Neural crest cell (in vitro differentiated cells): ENCODE measurements around the gene SERPING1. TPM values are rescaled to one million over a fixed set of nuclear protein-coding genes. Genes with fewer than 3 reads are reported as not detected.
A peak's percentile ranks its signal among the peaks of the same experiment; 100 is the strongest.

Experiments used
- DNase-seq: peaks from one replicate; pipeline ENCODE4 v3.0.0; 2021; ENCODE audit warnings: low read depth, mixed read lengths, low spot score
- H3K27ac Mint-ChIP-seq: one replicate; pipeline ENCODE4 v1.8.0; 2021; ENCODE audit warnings: mild to moderate bottlenecking, mixed read lengths; ENCODE audit not compliant: unreplicated experiment
- H3K27me3 Mint-ChIP-seq: 2 replicates; pipeline ENCODE4 v1.8.0; 2021; ENCODE audit warnings: low read depth, mild to moderate bottlenecking, mixed read lengths
- H3K36me3 Mint-ChIP-seq: 2 replicates; pipeline ENCODE4 v1.8.0; 2021; ENCODE audit warnings: low read depth, mild to moderate bottlenecking, mixed read lengths
- H3K4me1 Mint-ChIP-seq: 2 replicates; pipeline ENCODE4 v1.8.0; 2021; ENCODE audit warnings: mixed read lengths
- H3K4me3 Mint-ChIP-seq: one replicate; pipeline ENCODE4 v1.8.0; 2021; ENCODE audit warnings: mild to moderate bottlenecking, mixed read lengths
- H3K9me3 Mint-ChIP-seq: 2 replicates; pipeline ENCODE4 v1.8.0; 2021; ENCODE audit warnings: mixed read lengths
- CTCF ChIP-seq: fragments of 200-600 bp; sonication (generic); conservative IDR thresholded peaks from 2 replicates; pipeline ENCODE4 v1.5.0; 2021; ENCODE audit warnings: antibody characterized with exemption, mild to moderate bottlenecking
- total RNA-seq: library from RNA; stranded (reverse); gene quantifications from 2 replicates; pipeline ENCODE4 v1.2.1, GENCODE V29; 2021

The SERPING1 gene
- total RNA-seq, 1 donor from 2014 or later: 31.7 TPM

GRCh38 chr11:57635246-57635645 is 37.8 kb downstream of the SERPING1 start:
- peaks cover 33% of the 10 kb centered on the region for H3K4me1 Mint-ChIP-seq
- no peak overlapping the region for H3K4me3 Mint-ChIP-seq
- no peak for TF ChIP-seq CTCF
- no peak overlapping the region for H3K27ac Mint-ChIP-seq
- H3K27me3 Mint-ChIP-seq: peaks cover 9% of the 10 kb centered on the region
- H3K36me3 Mint-ChIP-seq: peaks cover 3% of the 10 kb centered on the region
- no peak for DNase-seq
- H3K9me3 Mint-ChIP-seq: no peaks in the 10 kb centered on the region

DNA sequence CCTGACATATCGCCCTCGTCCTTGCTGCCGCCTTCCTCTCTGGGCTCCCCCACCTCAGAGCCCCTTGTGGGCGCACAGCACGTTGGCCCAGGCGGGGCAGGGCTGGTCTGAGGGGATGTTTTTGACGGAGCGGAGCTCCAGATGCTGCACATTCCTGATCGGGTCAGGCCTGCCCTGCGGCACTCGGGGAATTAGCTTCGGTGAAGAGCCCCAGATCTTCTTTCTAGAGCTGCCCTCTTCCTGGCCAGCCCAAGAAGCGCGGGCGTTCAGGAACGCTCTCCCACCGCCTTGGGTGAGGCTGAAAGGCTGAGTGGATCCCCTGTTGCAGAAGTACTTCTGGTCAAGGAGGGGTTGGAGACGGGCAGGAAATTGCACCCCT is 40.1 kb downstream of the SERPING1 start:
- no peaks in the 10 kb centered on the region for H3K9me3 Mint-ChIP-seq
- peak overlapping the region; percentile 98 for H3K27ac Mint-ChIP-seq
- peaks cover 15% of the 10 kb centered on the region for H3K36me3 Mint-ChIP-seq
- DNase-seq: peak; percentile 58
- TF ChIP-seq CTCF: no peak
- H3K4me3 Mint-ChIP-seq: peak overlapping the region; percentile 99
- peaks cover 12% of the 10 kb centered on the region for H3K27me3 Mint-ChIP-seq
- H3K4me1 Mint-ChIP-seq: peaks cover 42% of the 10 kb centered on the region

DNA sequence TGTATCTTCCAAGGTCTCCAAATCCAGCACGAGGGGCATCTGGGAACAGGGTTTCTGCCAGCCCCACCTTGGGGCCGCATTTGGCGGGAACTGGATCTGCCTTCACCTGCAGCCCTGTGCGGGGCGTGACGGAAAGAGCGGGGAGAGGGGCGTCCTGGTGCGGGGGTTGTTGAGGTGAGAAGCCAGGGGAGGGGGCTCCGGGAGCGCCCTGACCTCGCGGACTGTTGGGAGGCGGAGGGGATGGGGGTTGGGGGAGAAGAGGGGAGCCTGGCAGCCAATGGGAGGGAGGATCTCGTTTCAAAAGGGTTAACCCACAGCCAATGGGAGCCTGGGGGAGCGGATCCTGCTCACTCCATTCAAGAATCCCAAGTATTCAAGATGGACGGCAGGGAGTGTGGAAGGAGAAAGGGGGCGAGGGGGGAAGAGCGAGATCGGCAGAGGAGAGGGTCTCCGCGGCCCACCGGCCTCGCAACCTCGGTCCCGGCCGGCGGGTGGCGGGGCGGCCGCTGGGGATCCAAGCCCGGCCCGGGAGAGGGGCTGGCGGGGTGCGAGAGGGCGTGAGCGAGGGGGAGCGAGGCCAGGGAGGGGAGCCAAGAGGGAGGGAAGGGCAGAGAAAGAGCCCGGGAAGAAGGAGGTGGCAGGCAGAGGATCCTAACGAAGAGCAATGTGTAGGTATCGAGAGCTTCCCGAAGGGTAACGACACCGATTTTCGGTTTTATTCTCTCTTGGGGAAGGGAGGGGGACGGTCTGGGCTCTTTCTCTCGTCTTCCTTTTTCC is 40.7 kb downstream of the SERPING1 start:
- Mint-ChIP-seq H3K27me3 (peaks cover 12% of the 10 kb centered on the region), H3K36me3 (peaks cover 18% of the 10 kb centered on the region), H3K4me1 (peaks cover 48% of the 10 kb centered on the region), H3K27ac (peak overlapping the region; percentile 98), H3K4me3 (peak overlapping the region; percentile 99), H3K9me3 (no peaks in the 10 kb centered on the region)
- no peak for TF ChIP-seq CTCF
- peak; percentile 72 for DNase-seq

GRCh38 chr11:57638811-57639320 is 41.4 kb downstream of the SERPING1 start:
- Mint-ChIP-seq H3K9me3 (no peaks in the 10 kb centered on the region), H3K4me1 (peaks cover 54% of the 10 kb centered on the region), H3K27me3 (peaks cover 13% of the 10 kb centered on the region), H3K27ac (peak overlapping the region; percentile 98), H3K36me3 (peaks cover 22% of the 10 kb centered on the region), H3K4me3 (peak overlapping the region; percentile 99)
- no peak for DNase-seq
- no peak for TF ChIP-seq CTCF

- peaks cover 15% of the 10 kb centered on the region for H3K27me3 Mint-ChIP-seq
- peak overlapping the region; percentile 98 for H3K27ac Mint-ChIP-seq
Measured at GRCh38 chr11:57639321-57640067, 42.0 kb downstream of the SERPING1 start.

More at GRCh38 chr11:57639321-57640067, 42.0 kb downstream of the SERPING1 start:
- Mint-ChIP-seq H3K36me3 (peaks cover 23% of the 10 kb centered on the region), H3K4me1 (peaks cover 58% of the 10 kb centered on the region), H3K9me3 (no peaks in the 10 kb centered on the region), H3K4me3 (peak overlapping the region; percentile 99)
- peak; percentile 92 for DNase-seq
- peak; percentile 30 for TF ChIP-seq CTCF
